Measurements from ENCODE around the gene IL1R2.

GRCh38 chr2:102034683-102035548 is 43.2 kb downstream of the IL1R2 start:
- TF ChIP-seq, protein P1, sequence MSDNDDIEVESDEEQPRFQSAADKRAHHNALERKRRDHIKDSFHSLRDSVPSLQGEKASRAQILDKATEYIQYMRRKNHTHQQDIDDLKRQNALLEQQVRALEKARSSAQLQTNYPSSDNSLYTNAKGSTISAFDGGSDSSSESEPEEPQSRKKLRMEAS (IDR thresholded peaks at IDR 0.05): no peak
- TF ChIP-seq CTCF (IDR thresholded peaks at IDR 0.05; ENCODE audit: control extremely low read depth in 1 of 3, insufficient read depth in 1 of 3, low read depth in 1 of 3, low read length in 3 of 3) (no peak), PHF8 (conservative IDR thresholded peaks at IDR 0.05; ENCODE audit: low read depth, low read length) (no peak), YY1 (IDR thresholded peaks at IDR 0.05; ENCODE audit: low read depth, low read length) (no peak), SP1 (IDR thresholded peaks at IDR 0.05; ENCODE audit: low read depth, low read length) (no peak), EZH2 (IDR thresholded peaks at IDR 0.05; ENCODE audit: low read depth, low read length, severe bottlenecking) (no peak), KDM1A (IDR thresholded peaks at IDR 0.05; ENCODE audit: borderline replicate concordance, low read length) (no peak), POLR2AphosphoS5 (IDR thresholded peaks at IDR 0.05; ENCODE audit: low read depth, low read length) (no peak), TAF1 (IDR thresholded peaks at IDR 0.05; ENCODE audit: low read depth, low read length) (no peak)
- TF ChIP-seq, protein P2, sequence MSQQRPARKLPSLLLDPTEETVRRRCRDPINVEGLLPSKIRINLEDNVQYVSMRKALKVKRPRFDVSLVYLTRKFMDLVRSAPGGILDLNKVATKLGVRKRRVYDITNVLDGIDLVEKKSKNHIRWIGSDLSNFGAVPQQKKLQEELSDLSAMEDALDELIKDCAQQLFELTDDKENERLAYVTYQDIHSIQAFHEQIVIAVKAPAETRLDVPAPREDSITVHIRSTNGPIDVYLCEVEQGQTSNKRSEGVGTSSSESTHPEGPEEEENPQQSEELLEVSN (IDR thresholded peaks at IDR 0.05): no peak
